H9 (cell line): ENCODE data around the gene COL4A6. TPM values are rescaled to one million over a fixed set of nuclear protein-coding genes. Genes with fewer than 3 reads are reported as not detected.

Experiments used
- DNase-seq: peaks from one replicate; pipeline ENCODE4 v3.0.0-alpha.2; 2017
- H2AFZ ChIP-seq: one replicate; pipeline ENCODE4 v1.6.1; 2013; ENCODE audit warnings: mild to moderate bottlenecking, low read length, control low read depth, moderate library complexity
- H2AK5ac ChIP-seq: 2 replicates; pipeline ENCODE4 v1.6.1; 2013; ENCODE audit warnings: low read length, control low read depth, mixed read lengths; ENCODE audit not compliant: insufficient read length
- H2BK120ac ChIP-seq: one replicate; pipeline ENCODE4 v1.6.1; 2013; ENCODE audit warnings: low read depth, mild to moderate bottlenecking, low read length, control low read depth, inconsistent platforms; ENCODE audit not compliant: poor library complexity, severe bottlenecking
- H2BK12ac ChIP-seq: 2 replicates; pipeline ENCODE4 v1.6.1; 2013; ENCODE audit warnings: low read length, control low read depth, mixed read lengths, low read depth; ENCODE audit not compliant: insufficient read length
- H2BK15ac ChIP-seq: 2 replicates; pipeline ENCODE4 v1.6.1; 2013; ENCODE audit warnings: low read depth, low read length, control low read depth
- H2BK20ac ChIP-seq: one replicate; pipeline ENCODE4 v1.6.1; 2013; ENCODE audit warnings: low read depth, mild to moderate bottlenecking, low read length, control low read depth, inconsistent platforms; ENCODE audit not compliant: poor library complexity, severe bottlenecking
- H2BK5ac ChIP-seq: 2 replicates; pipeline ENCODE4 v1.6.1; 2013; ENCODE audit warnings: low read length, control low read depth, mixed read lengths; ENCODE audit not compliant: insufficient read length
- H3K14ac ChIP-seq: 2 replicates; pipeline ENCODE4 v1.6.1; 2013; ENCODE audit warnings: low read length, control low read depth; ENCODE audit not compliant: insufficient read depth
- H3K18ac ChIP-seq: 2 replicates; pipeline ENCODE4 v1.6.1; 2013; ENCODE audit warnings: low read depth, mild to moderate bottlenecking, mixed read lengths, low read length, control low read depth; ENCODE audit not compliant: insufficient read length
- H3K23ac ChIP-seq: 2 replicates; pipeline ENCODE4 v1.6.1; 2013; ENCODE audit warnings: low read length, control low read depth, mixed read lengths, low read depth; ENCODE audit not compliant: insufficient read length
- H3K23me2 ChIP-seq: 2 replicates; pipeline ENCODE4 v1.6.1; 2013; ENCODE audit warnings: low read depth, mild to moderate bottlenecking, mixed read lengths, low read length, control low read depth; ENCODE audit not compliant: insufficient read length, poor library complexity, severe bottlenecking
- H3K27ac ChIP-seq: 2 replicates; pipeline ENCODE4 v1.5.1; 2013; ENCODE audit warnings: low read length, control low read depth, mixed read lengths, low read depth; ENCODE audit not compliant: insufficient read length
- H3K27me3 ChIP-seq: 2 replicates; pipeline ENCODE4 v1.6.1; 2013; ENCODE audit warnings: low read length, control low read depth, inconsistent platforms; ENCODE audit not compliant: insufficient read depth
- H3K4ac ChIP-seq: 2 replicates; pipeline ENCODE4 v1.6.1; 2013; ENCODE audit warnings: low read depth, mild to moderate bottlenecking, control low read depth, inconsistent platforms, low read length, moderate library complexity
- H3K4me1 ChIP-seq: 2 replicates; pipeline ENCODE4 v1.6.1; 2013; ENCODE audit warnings: low read length, control low read depth, inconsistent platforms; ENCODE audit not compliant: insufficient read depth
- H3K4me2 ChIP-seq: 2 replicates; pipeline ENCODE4 v1.6.1; 2013; ENCODE audit warnings: low read length, control low read depth, mixed read lengths; ENCODE audit not compliant: insufficient read length, insufficient read depth
- H3K56ac ChIP-seq: 2 replicates; pipeline ENCODE4 v1.6.1; 2013; ENCODE audit warnings: low read depth, mild to moderate bottlenecking, mixed read lengths, low read length, control low read depth; ENCODE audit not compliant: insufficient read length
- H3K79me1 ChIP-seq: 2 replicates; pipeline ENCODE4 v1.6.1; 2013; ENCODE audit warnings: low read depth, mild to moderate bottlenecking, moderate library complexity, low read length, control low read depth, inconsistent platforms; ENCODE audit not compliant: insufficient read depth, poor library complexity, severe bottlenecking
- H3K79me2 ChIP-seq: 2 replicates; pipeline ENCODE4 v1.6.1; 2013; ENCODE audit warnings: low read length, control low read depth, inconsistent platforms; ENCODE audit not compliant: insufficient read depth
- H3K9ac ChIP-seq: 2 replicates; pipeline ENCODE4 v1.6.1; 2013; ENCODE audit warnings: low read length, control low read depth, mixed read lengths; ENCODE audit not compliant: insufficient read length; ENCODE audit errors: extremely low read depth
- H3K9me3 ChIP-seq: one replicate; pipeline ENCODE4 v1.6.1; 2013; ENCODE audit warnings: low read depth, low read length, inconsistent platforms; ENCODE audit not compliant: control insufficient read depth
- H3T11ph ChIP-seq: one replicate; pipeline ENCODE4 v1.6.1; 2013; ENCODE audit warnings: mild to moderate bottlenecking, low read length, control low read depth, inconsistent platforms
- H4K20me1 ChIP-seq: one replicate; pipeline ENCODE4 v1.6.1; 2013; ENCODE audit not compliant: control insufficient read depth, insufficient read length, insufficient read depth
- H4K5ac ChIP-seq: 2 replicates; pipeline ENCODE4 v1.6.1; 2013; ENCODE audit warnings: low read depth, mild to moderate bottlenecking, mixed read lengths, low read length, control low read depth; ENCODE audit not compliant: insufficient read length
- H4K8ac ChIP-seq: replicated peaks from 2 replicates; pipeline ENCODE4 v1.6.1; 2013; ENCODE audit warnings: low read length, control low read depth, mixed read lengths, low read depth; ENCODE audit not compliant: insufficient read length
- H4K91ac ChIP-seq: 2 replicates; pipeline ENCODE4 v1.6.1; 2013; ENCODE audit warnings: low read depth, mild to moderate bottlenecking, moderate library complexity, mixed read lengths, low read length, control low read depth; ENCODE audit not compliant: insufficient read length
- H3K27ac Mint-ChIP-seq, 3 experiments: 2 replicates in 2 of 3; 3 replicates in 1 of 3; pipeline ENCODE4 v1.8.0; 2020 to 2021; ENCODE audit warnings: mixed read lengths in 3 of 3, mild to moderate bottlenecking in 1 of 3, moderate library complexity in 1 of 3
- H3K27me3 Mint-ChIP-seq: 2 replicates; pipeline ENCODE4 v1.8.0; 2021; ENCODE audit warnings: low read depth, mild to moderate bottlenecking, moderate library complexity, mixed read lengths
- H3K36me3 Mint-ChIP-seq, 3 experiments: 2 replicates in 2 of 3; 3 replicates in 1 of 3; pipeline ENCODE4 v1.8.0; 2020 to 2021; ENCODE audit warnings: low read depth in 3 of 3, mixed read lengths in 3 of 3; ENCODE audit not compliant: insufficient read depth in 1 of 3
- H3K4me1 Mint-ChIP-seq, 2 experiments: 2 replicates each; pipeline ENCODE4 v1.8.0; 2020; ENCODE audit warnings: mixed read lengths in 2 of 2
- H3K4me3 Mint-ChIP-seq, 2 experiments: 2 replicates in 1 of 2; 3 replicates in 1 of 2; pipeline ENCODE4 v1.8.0; 2020 to 2021; ENCODE audit warnings: mild to moderate bottlenecking in 2 of 2, mixed read lengths in 2 of 2, moderate library complexity in 1 of 2
- H3K9me3 Mint-ChIP-seq, 2 experiments: 2 replicates in 1 of 2; 3 replicates in 1 of 2; pipeline ENCODE4 v1.8.0; 2020; ENCODE audit warnings: mild to moderate bottlenecking in 2 of 2, mixed read lengths in 2 of 2, moderate library complexity in 1 of 2
- CTCF ChIP-seq: fragments of 200-600 bp; sonication (generic); conservative IDR thresholded peaks from 3 replicates; pipeline ENCODE4 v1.8.0; 2021; ENCODE audit warnings: antibody characterized with exemption, mild to moderate bottlenecking
- WGBS: extraction: QIAGEN DNeasy Blood & Tissue Kit; methylation state at CpG from one replicate; pipeline ENCODE4 v1.1.7; 2013; ENCODE audit warnings: missing lambda C conversion rate, low lambda C conversion rate, mixed read lengths; ENCODE audit not compliant: insufficient read length; ENCODE audit errors: extremely low coverage; 5-methylcytosine and 5-hydroxymethylcytosine counted together
- total RNA-seq: library from RNA; stranded (reverse); gene quantifications from 2 replicates; pipeline ENCODE4 v1.2.1, GENCODE V29; 2021

Gene COL4A6
- total RNA-seq, 1 experiment from 2014 or later = 16.7 TPM

- H3K27me3 Mint-ChIP-seq = no peaks in the 10 kb centered on the region
- no peak overlapping the region for H3K4me3 Mint-ChIP-seq
- H3K4me1 Mint-ChIP-seq = no peaks in the 10 kb centered on the region
- peaks cover 11 to 13% of the 10 kb centered on the region in 2 experiments for H3K9me3 Mint-ChIP-seq
- Histone ChIP-seq H2BK15ac (no peak overlapping the region), H2AK5ac (no peak overlapping the region), H4K8ac (no peak overlapping the region), H3K23me2 (no peaks in the 10 kb centered on the region), H3K9ac (no peak overlapping the region), H3K4me2 (no peak overlapping the region), H4K91ac (no peak overlapping the region), H3K4me1 (no peaks in the 10 kb centered on the region), H3K14ac (no peak overlapping the region), H3K27ac (no peak overlapping the region), H3K56ac (no peak overlapping the region), H3K23ac (no peak overlapping the region), H2BK20ac (no peak overlapping the region), H3K79me2 (no peaks in the 10 kb centered on the region), H3K27me3 (no peaks in the 10 kb centered on the region), H2BK5ac (no peak overlapping the region), H3T11ph (no peak overlapping the region), H3K9me3 (no peaks in the 10 kb centered on the region), H3K18ac (no peak overlapping the region), H2AFZ (no peak overlapping the region), H4K20me1 (no peaks in the 10 kb centered on the region), H2BK120ac (no peak overlapping the region), H4K5ac (no peak overlapping the region), H3K79me1 (no peaks in the 10 kb centered on the region), H3K4ac (no peak overlapping the region), H2BK12ac (no peak overlapping the region)
- H3K27ac Mint-ChIP-seq = no peak overlapping the region
- TF ChIP-seq CTCF = peak; percentile 38; the same call in 2 of the 3 replicates
- no CpG with 5 or more reads among the region's 3 CpGs for WGBS
- peaks cover 12 to 23% (median 14%) of the 10 kb centered on the region in 3 experiments for H3K36me3 Mint-ChIP-seq
- DNase-seq = no peak
These were observed 146.2 kb downstream of the COL4A6 start for GRCh38 chrX:108292053-108292452.
